GM12874 (cell line): Measurements from ENCODE around the gene WNT5A.

ENCODE experiments used
- CTCF ChIP-seq: IDR thresholded peaks from 2 replicates; pipeline ENCODE4 v1.5.1; 2011; ENCODE audit warnings: low read depth, mild to moderate bottlenecking, control low read depth, low read length, moderate library complexity; ENCODE audit not compliant: insufficient read depth

The WNT5A gene

GRCh38 chr3:55486857-55487380, at the start of gene WNT5A:
Gene WNT5A, minus strand, starts transcription at chr3:55487306. Its CDS starts 321 bp downstream, at chr3:55486985.
- no peak for TF ChIP-seq CTCF

DNA sequence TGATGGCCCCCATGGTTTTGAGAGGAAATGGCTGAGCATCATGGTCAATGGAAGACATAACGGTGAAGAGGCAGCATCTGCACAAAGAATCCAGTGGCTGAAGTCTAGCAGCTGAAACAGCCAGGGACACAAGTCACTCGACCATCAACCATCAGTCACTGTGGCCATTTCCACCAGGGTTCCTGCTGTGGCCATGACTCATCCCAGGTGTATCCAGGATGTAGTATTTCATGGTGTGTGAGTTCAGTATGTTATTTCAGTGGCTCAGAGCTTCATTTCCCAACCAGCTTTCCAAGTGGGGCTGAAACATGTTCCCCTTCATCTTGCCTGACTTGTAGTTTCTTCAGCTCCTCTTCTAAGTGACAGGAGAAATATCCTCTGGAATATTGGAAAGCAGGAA, 47.8 kb upstream of the WNT5A start:
- TF ChIP-seq CTCF, result no peak

DNA sequence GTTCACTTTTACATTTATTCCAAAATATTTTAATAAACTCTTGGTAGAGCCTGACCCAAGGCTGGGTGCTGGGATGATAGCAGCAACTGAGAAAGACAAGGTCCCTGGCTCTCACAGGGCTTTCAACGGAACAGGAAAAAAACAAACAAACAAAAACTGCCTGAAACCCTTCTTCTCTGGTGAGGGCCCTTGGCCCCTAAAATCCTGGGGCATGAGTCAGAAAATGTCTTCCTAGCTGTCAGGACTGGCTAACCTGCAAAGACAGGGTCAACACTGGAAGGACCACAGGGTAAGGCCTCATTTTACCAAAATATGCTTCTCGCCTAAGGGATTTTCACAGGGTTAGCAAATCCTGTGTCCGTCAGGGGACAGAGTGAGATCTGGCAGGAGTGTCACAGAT, 45.7 kb upstream of the WNT5A start:
- no peak for TF ChIP-seq CTCF

DNA sequence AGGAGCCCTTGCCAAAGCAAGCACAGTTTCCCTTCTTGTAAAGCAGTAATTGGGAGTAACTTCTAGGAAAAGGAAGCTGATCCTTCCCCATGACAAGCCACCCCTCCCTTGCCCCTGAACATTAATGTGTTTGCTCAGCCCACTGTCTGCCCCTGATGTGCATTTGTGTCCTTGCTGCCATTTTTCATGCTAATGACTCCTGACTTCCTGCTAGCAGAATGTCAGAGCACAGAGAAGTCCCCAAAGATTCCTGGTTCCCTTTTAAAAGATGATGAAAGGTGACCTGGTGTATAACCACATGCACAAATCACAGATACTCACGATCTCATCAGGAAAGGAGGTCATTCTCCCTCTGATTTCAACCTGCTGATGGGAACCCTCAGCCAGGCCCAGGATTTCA, 44.2 kb upstream of the WNT5A start:
- TF ChIP-seq CTCF, result no peak

- TF ChIP-seq CTCF, result no peak
Measured at GRCh38 chr3:55527361-55527760, 40.3 kb upstream of the WNT5A start.

DNA sequence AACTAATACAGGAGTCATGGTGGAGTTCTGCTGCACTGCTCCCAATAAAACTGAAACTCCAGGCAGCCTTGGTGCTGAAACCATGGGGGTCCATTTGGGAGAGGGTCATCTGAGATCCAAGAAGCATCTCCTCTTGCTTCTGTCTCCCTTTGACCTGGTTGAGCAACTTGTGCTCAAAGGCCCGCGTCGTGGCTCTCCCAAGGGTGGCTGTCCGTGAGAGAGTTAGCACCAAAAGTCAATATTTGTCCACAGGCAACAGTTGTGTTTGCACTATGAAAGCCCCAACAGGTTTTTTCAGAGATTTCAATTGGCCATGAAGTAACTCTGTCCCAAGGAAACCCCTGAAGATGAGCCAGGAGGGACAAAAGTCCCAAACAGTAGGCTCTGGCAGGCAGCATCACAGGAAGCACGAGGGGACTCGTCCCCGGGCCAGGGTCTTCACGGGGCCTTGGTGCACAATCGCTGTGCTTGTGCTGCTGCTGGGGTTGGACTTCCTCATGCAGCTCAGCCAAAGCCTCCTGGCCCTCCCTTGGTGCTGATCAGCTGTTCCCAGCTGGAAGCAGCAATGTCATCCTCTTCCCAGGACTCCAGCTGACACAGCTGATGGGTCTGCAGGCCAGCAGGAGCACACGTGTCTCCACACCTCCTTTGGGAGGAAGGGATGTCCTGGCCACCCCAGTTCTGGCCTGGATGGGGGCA, 39.4 kb upstream of the WNT5A start:
- TF ChIP-seq CTCF, result no peak

DNA sequence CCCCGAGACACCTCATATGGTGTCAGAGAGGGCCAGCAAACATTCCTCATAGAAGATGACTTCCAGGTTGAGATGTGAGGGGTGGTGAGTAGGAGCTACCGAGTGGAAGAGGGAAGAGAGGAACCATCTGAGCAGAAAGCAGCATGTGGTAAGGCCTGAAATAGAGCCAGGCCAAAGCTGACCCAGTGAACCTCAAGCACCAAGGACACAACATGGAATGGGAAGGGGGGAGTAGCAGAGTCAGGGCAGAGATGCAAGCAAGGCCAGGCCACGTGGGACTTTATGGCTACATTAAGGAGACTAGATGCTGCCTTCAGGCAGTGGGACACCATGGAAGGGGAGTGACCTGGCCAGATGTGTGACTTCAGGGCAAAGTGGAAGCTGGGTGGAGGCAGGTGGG, 38.3 kb upstream of the WNT5A start:
- no peak for TF ChIP-seq CTCF
